HEK293 (cell line): ENCODE data around the gene MARK4.

ENCODE experiments used
- CTCF ChIA-PET: fragments of 350-600 bp; formaldehyde crosslinking; extraction: SDS; loops from one replicate; lab custom pipeline; 2021; ENCODE audit warnings: antibody characterized with exemption; lab: Yijun Ruan, JAX
- POLR2A ChIA-PET: fragments of 300-600 bp; formaldehyde crosslinking; extraction: SDS; loops from one replicate; lab custom pipeline; 2020; ENCODE audit warnings: antibody characterized with exemption, inconsistent platforms; lab: Yijun Ruan, JAX
- H3K27ac ChIP-seq: fragments of 200-500 bp; sonication (Bioruptor generic); 2 replicates; pipeline ENCODE4 v1.5.1; 2014; ENCODE audit warnings: low read depth, low read length, control low read depth, inconsistent platforms; ENCODE audit errors: extremely low read depth
- H3K36me3 ChIP-seq, 2 experiments: fragments of 200-500 bp in 1 of 2; sonication (Bioruptor generic) in 1 of 2; 1 replicate in 1 of 2; 2 replicates in 1 of 2; pipeline ENCODE4 v1.5.1; 2014 to 2017; ENCODE audit warnings: inconsistent platforms in 2 of 2, low read length in 2 of 2; ENCODE audit not compliant: control insufficient read depth in 2 of 2, insufficient read depth in 1 of 2
- H3K4me1 ChIP-seq: fragments of 200-500 bp; sonication (Bioruptor generic); 2 replicates; pipeline ENCODE4 v1.5.1; 2014; ENCODE audit warnings: mild to moderate bottlenecking, low read length, inconsistent platforms; ENCODE audit not compliant: control insufficient read depth, insufficient read depth
- H3K4me3 ChIP-seq: 2 replicates; pipeline ENCODE4 v1.5.1; 2011; ENCODE audit warnings: low read depth, mild to moderate bottlenecking, control low read depth, low read length, moderate library complexity
- H3K9me3 ChIP-seq: fragments of 200-500 bp; sonication (Bioruptor generic); 2 replicates; pipeline ENCODE4 v1.5.1; 2014; ENCODE audit warnings: low read depth, low read length, inconsistent platforms; ENCODE audit not compliant: control insufficient read depth, insufficient read depth
- FEZF1 ChIP-seq: fragments of 450-650 bp; formaldehyde crosslinking; IDR thresholded peaks from 2 replicates; pipeline ENCODE4 v1.5.1; 2016; ENCODE audit warnings: missing biosample characterization, missing genetic modification characterization
- YY2 ChIP-seq: fragments of 450-650 bp; formaldehyde crosslinking; IDR thresholded peaks from 2 replicates; pipeline ENCODE4 v1.5.1; 2016; ENCODE audit warnings: missing biosample characterization, missing genetic modification characterization
- ZIC2 ChIP-seq: fragments of 450-650 bp; formaldehyde crosslinking; IDR thresholded peaks from 2 replicates; pipeline ENCODE4 v1.5.1; 2016; ENCODE audit warnings: missing biosample characterization, missing genetic modification characterization
- ZNF121 ChIP-seq: fragments of 450-650 bp; formaldehyde crosslinking; IDR thresholded peaks from 2 replicates; pipeline ENCODE4 v1.5.1; 2016; ENCODE audit warnings: missing biosample characterization, missing genetic modification characterization
- ZNF138 ChIP-seq: fragments of 450-650 bp; formaldehyde crosslinking; IDR thresholded peaks from 2 replicates; pipeline ENCODE4 v1.5.1; 2016; ENCODE audit warnings: missing biosample characterization, missing genetic modification characterization, borderline replicate concordance
- ZNF155 ChIP-seq: fragments of 450-650 bp; formaldehyde crosslinking; IDR thresholded peaks from 2 replicates; pipeline ENCODE4 v1.5.1; 2016; ENCODE audit warnings: missing biosample characterization, missing genetic modification characterization
- ZNF292 ChIP-seq: fragments of 450-650 bp; formaldehyde crosslinking; IDR thresholded peaks from 2 replicates; pipeline ENCODE4 v1.5.1; 2016; ENCODE audit warnings: low read depth, missing biosample characterization, missing genetic modification characterization, borderline replicate concordance
- ZNF324 ChIP-seq: fragments of 450-650 bp; formaldehyde crosslinking; IDR thresholded peaks from 2 replicates; pipeline ENCODE4 v1.5.1; 2016; ENCODE audit warnings: missing biosample characterization, missing genetic modification characterization
- ZNF335 ChIP-seq: fragments of 450-650 bp; formaldehyde crosslinking; conservative IDR thresholded peaks from 2 replicates; pipeline ENCODE4 v1.5.1; 2016; ENCODE audit warnings: missing biosample characterization, missing genetic modification characterization
- ZNF354C ChIP-seq: fragments of 450-650 bp; formaldehyde crosslinking; IDR thresholded peaks from 2 replicates; pipeline ENCODE4 v1.5.1; 2016; ENCODE audit warnings: missing biosample characterization, missing genetic modification characterization, low read depth, borderline replicate concordance
- ZNF366 ChIP-seq: fragments of 450-650 bp; formaldehyde crosslinking; conservative IDR thresholded peaks from 2 replicates; pipeline ENCODE4 v1.5.1; 2016; ENCODE audit warnings: missing biosample characterization, missing genetic modification characterization
- ZNF423 ChIP-seq: fragments of 450-650 bp; formaldehyde crosslinking; IDR thresholded peaks from 2 replicates; pipeline ENCODE4 v1.5.1; 2016; ENCODE audit warnings: missing biosample characterization, missing genetic modification characterization
- ZNF585B ChIP-seq: fragments of 450-650 bp; formaldehyde crosslinking; IDR thresholded peaks from 2 replicates; pipeline ENCODE4 v1.5.1; 2016; ENCODE audit warnings: missing biosample characterization, missing genetic modification characterization
- ZNF610 ChIP-seq: fragments of 450-650 bp; formaldehyde crosslinking; IDR thresholded peaks from 2 replicates; pipeline ENCODE4 v1.5.1; 2016; ENCODE audit warnings: missing biosample characterization, missing genetic modification characterization, borderline replicate concordance
- ZNF621 ChIP-seq: fragments of 450-650 bp; formaldehyde crosslinking; IDR thresholded peaks from 2 replicates; pipeline ENCODE4 v1.5.1; 2017; ENCODE audit warnings: missing biosample characterization, missing genetic modification characterization
- ZNF624 ChIP-seq: fragments of 450-650 bp; formaldehyde crosslinking; IDR thresholded peaks from 2 replicates; pipeline ENCODE4 v1.5.1; 2017; ENCODE audit warnings: missing biosample characterization, missing genetic modification characterization
- ZNF660 ChIP-seq: fragments of 450-650 bp; IDR thresholded peaks from 2 replicates; pipeline ENCODE4 v1.5.1; 2018; ENCODE audit warnings: missing biosample characterization, mild to moderate bottlenecking, missing genetic modification characterization
- ZNF670 ChIP-seq: fragments of 450-650 bp; formaldehyde crosslinking; IDR thresholded peaks from 2 replicates; pipeline ENCODE4 v1.5.1; 2016; ENCODE audit warnings: missing biosample characterization, missing genetic modification characterization, low read depth
- ZNF707 ChIP-seq: fragments of 450-650 bp; formaldehyde crosslinking; IDR thresholded peaks from 2 replicates; pipeline ENCODE4 v1.5.1; 2016; ENCODE audit warnings: missing biosample characterization, missing genetic modification characterization
- ZNF791 ChIP-seq: fragments of 450-650 bp; formaldehyde crosslinking; IDR thresholded peaks from 2 replicates; pipeline ENCODE4 v1.5.1; 2016; ENCODE audit warnings: missing biosample characterization, missing genetic modification characterization
- TF ChIP-seq, protein P1 (sequence below): fragments of 450-650 bp; formaldehyde crosslinking; IDR thresholded peaks from 2 replicates; pipeline ENCODE4 v1.5.1; 2017; ENCODE audit warnings: missing biosample characterization, missing genetic modification characterization
- TF ChIP-seq, protein P2 (sequence below): fragments of 450-650 bp; formaldehyde crosslinking; IDR thresholded peaks from 2 replicates; pipeline ENCODE4 v1.5.1; 2016; ENCODE audit warnings: missing biosample characterization, missing genetic modification characterization
- TF ChIP-seq, protein P3 (sequence below): fragments of 450-650 bp; formaldehyde crosslinking; IDR thresholded peaks from 2 replicates; pipeline ENCODE4 v1.5.1; 2016; ENCODE audit warnings: missing biosample characterization, missing genetic modification characterization, low read depth
- TF ChIP-seq, protein P4 (sequence below): fragments of 450-650 bp; formaldehyde crosslinking; conservative IDR thresholded peaks from 2 replicates; pipeline ENCODE4 v1.5.1; 2016; ENCODE audit warnings: low read depth, missing biosample characterization, missing genetic modification characterization

MARK4 gene

DNA sequence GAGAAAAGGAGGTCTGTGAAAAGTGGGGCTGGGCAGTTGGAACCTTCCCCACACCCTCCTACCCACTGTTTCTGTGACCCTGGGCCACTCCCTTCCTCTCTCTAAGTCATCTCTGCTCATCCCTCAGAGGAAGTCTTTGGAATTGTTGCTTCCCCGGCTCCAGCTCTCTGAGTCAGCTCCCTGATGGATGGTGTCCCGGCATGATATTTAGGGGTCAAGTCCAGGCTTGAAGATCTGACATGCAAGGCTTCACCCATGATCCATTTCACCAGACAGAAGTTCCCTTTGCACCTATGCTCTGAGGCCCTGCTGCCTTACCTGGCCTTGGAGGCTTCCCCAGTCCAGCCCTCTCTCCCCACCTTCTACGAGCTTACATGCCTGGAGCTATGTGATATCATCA is 19.2 kb upstream of the MARK4 start:
- no peak overlapping the region for H3K4me3 ChIP-seq
- TF ChIP-seq, protein P1, sequence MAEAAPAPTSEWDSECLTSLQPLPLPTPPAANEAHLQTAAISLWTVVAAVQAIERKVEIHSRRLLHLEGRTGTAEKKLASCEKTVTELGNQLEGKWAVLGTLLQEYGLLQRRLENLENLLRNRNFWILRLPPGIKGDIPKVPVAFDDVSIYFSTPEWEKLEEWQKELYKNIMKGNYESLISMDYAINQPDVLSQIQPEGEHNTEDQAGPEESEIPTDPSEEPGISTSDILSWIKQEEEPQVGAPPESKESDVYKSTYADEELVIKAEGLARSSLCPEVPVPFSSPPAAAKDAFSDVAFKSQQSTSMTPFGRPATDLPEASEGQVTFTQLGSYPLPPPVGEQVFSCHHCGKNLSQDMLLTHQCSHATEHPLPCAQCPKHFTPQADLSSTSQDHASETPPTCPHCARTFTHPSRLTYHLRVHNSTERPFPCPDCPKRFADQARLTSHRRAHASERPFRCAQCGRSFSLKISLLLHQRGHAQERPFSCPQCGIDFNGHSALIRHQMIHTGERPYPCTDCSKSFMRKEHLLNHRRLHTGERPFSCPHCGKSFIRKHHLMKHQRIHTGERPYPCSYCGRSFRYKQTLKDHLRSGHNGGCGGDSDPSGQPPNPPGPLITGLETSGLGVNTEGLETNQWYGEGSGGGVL (tag by site-specific recombination), result no peak
- TF ChIP-seq YY2 (tag by site-specific recombination) (no peak), ZNF138 (tag by site-specific recombination) (no peak), ZNF121 (tag by site-specific recombination) (no peak), ZNF354C (tag by site-specific recombination) (no peak), FEZF1 (tag by site-specific recombination) (no peak), ZNF610 (tag by site-specific recombination) (no peak), ZNF585B (no peak), ZNF335 (no peak), ZNF324 (no peak), ZNF366 (no peak), ZNF660 (no peak), ZNF292 (no peak), ZNF621 (tag by site-specific recombination) (no peak), ZNF707 (tag by site-specific recombination) (no peak)
- TF ChIP-seq, protein P2, sequence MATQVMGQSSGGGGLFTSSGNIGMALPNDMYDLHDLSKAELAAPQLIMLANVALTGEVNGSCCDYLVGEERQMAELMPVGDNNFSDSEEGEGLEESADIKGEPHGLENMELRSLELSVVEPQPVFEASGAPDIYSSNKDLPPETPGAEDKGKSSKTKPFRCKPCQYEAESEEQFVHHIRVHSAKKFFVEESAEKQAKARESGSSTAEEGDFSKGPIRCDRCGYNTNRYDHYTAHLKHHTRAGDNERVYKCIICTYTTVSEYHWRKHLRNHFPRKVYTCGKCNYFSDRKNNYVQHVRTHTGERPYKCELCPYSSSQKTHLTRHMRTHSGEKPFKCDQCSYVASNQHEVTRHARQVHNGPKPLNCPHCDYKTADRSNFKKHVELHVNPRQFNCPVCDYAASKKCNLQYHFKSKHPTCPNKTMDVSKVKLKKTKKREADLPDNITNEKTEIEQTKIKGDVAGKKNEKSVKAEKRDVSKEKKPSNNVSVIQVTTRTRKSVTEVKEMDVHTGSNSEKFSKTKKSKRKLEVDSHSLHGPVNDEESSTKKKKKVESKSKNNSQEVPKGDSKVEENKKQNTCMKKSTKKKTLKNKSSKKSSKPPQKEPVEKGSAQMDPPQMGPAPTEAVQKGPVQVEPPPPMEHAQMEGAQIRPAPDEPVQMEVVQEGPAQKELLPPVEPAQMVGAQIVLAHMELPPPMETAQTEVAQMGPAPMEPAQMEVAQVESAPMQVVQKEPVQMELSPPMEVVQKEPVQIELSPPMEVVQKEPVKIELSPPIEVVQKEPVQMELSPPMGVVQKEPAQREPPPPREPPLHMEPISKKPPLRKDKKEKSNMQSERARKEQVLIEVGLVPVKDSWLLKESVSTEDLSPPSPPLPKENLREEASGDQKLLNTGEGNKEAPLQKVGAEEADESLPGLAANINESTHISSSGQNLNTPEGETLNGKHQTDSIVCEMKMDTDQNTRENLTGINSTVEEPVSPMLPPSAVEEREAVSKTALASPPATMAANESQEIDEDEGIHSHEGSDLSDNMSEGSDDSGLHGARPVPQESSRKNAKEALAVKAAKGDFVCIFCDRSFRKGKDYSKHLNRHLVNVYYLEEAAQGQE, result no peak
- no peaks in the 10 kb centered on the region for H3K9me3 ChIP-seq
- no peak overlapping the region for H3K27ac ChIP-seq
- CTCF ChIA-PET, result interaction anchor here (0.6 kb wide), 1 partner anchor 532 kb away, joined by 4 read pairs; no protein-coding TSS in a partner anchor
- H3K36me3 ChIP-seq, result no peaks in the 10 kb centered on the region
- POLR2A ChIA-PET, result interaction anchor here (0.7 kb wide), 1 partner anchor 389 kb away, joined by 6 read pairs; no protein-coding TSS in a partner anchor
- no peaks in the 10 kb centered on the region for H3K4me1 ChIP-seq

DNA sequence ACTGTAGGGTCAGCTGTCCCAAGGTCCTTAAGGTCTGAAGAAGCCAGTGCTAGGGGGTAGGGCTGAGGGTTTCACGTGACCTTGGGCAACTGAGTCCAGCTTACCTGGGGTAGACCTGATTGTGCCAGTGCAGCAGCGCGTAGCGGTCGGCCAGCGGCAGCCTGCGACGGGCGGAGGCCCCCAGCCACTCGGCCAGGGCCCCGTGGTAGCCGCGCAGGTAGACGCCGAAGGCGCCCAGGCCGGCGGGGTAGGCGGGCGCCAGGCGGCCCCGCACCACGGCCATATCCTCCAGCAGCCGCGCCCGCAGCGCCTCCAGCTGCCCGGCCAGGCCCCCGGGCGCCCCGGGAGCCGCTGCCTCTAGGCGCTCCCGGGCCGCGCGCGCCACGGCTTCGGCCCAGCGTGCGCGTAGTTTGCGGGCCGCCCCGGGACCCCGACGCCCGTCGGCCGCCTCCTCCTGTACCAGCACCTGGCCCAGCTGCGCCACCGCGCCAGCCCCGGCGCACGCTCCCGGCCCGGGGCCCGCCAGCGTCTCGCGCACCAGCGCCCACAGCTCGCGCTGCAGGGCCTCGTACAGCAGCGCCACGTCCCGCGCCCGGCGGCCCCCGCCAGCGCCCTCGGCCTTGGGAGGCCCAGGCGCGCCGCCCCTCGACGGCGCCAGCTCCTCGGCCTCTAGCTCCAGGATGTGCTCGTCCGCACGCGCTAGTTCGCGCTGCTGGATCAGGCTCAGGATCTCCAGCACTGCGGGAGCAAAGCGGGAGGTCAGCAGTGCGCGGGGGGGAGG is 16.8 kb upstream of the MARK4 start:
- H3K27ac ChIP-seq, result no peak overlapping the region
- ChIA-PET POLR2A (no interaction called here), CTCF (interaction anchor here (0.6 kb wide), 2 partner anchors 12 to 15 kb away, joined by 3 to 9 read pairs; no protein-coding TSS in a partner anchor)
- H3K36me3 ChIP-seq, result no peaks in the 10 kb centered on the region
- H3K4me3 ChIP-seq, result no peak overlapping the region
- H3K4me1 ChIP-seq, result no peaks in the 10 kb centered on the region
- H3K9me3 ChIP-seq, result no peaks in the 10 kb centered on the region
- TF ChIP-seq ZNF423, result no peak
- TF ChIP-seq ZNF791 (tag by site-specific recombination), result no peak
- TF ChIP-seq ZNF670 (tag by site-specific recombination), result no peak
- TF ChIP-seq, protein P3, sequence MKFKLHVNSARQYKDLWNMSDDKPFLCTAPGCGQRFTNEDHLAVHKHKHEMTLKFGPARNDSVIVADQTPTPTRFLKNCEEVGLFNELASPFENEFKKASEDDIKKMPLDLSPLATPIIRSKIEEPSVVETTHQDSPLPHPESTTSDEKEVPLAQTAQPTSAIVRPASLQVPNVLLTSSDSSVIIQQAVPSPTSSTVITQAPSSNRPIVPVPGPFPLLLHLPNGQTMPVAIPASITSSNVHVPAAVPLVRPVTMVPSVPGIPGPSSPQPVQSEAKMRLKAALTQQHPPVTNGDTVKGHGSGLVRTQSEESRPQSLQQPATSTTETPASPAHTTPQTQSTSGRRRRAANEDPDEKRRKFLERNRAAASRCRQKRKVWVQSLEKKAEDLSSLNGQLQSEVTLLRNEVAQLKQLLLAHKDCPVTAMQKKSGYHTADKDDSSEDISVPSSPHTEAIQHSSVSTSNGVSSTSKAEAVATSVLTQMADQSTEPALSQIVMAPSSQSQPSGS (tag by site-specific recombination), result no peak
- no peak for TF ChIP-seq ZIC2
- TF ChIP-seq ZNF624, result no peak
- no peak for TF ChIP-seq ZNF155 (tag by site-specific recombination)
- TF ChIP-seq, protein P4, sequence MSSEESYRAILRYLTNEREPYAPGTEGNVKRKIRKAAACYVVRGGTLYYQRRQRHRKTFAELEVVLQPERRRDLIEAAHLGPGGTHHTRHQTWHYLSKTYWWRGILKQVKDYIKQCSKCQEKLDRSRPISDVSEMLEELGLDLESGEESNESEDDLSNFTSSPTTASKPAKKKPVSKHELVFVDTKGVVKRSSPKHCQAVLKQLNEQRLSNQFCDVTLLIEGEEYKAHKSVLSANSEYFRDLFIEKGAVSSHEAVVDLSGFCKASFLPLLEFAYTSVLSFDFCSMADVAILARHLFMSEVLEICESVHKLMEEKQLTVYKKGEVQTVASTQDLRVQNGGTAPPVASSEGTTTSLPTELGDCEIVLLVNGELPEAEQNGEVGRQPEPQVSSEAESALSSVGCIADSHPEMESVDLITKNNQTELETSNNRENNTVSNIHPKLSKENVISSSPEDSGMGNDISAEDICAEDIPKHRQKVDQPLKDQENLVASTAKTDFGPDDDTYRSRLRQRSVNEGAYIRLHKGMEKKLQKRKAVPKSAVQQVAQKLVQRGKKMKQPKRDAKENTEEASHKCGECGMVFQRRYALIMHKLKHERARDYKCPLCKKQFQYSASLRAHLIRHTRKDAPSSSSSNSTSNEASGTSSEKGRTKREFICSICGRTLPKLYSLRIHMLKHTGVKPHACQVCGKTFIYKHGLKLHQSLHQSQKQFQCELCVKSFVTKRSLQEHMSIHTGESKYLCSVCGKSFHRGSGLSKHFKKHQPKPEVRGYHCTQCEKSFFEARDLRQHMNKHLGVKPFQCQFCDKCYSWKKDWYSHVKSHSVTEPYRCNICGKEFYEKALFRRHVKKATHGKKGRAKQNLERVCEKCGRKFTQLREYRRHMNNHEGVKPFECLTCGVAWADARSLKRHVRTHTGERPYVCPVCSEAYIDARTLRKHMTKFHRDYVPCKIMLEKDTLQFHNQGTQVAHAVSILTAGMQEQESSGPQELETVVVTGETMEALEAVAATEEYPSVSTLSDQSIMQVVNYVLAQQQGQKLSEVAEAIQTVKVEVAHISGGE (tag by site-specific recombination), result no peak
